Islet precursor cell (in vitro differentiated cells): Measurements from ENCODE around the gene DNAH14.

Experiments
- DNase-seq: peaks from one replicate; pipeline ENCODE4 v3.0.0-alpha.2; 2018

Gene DNAH14

DNA sequence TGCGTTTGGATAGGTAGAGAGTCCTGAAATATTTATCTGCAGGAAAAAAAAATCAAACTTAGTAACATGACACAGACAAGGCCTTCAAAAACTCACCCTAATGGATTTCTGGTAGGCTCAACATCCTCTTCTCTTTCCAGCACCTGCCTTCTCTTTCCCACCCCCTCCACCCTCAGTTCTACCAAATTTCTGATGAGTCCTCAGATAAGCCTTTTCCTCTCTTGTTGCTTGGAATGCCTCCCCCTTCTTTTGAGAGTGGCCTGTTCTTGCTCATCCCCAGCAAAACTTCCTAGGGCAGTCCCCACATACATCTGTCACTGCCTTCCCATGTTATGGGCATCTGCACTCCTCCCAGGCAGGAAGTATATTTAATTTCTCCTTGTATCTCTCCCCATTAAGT lies 506.0 kb downstream of the DNAH14 start:
- no peak for DNase-seq

DNA sequence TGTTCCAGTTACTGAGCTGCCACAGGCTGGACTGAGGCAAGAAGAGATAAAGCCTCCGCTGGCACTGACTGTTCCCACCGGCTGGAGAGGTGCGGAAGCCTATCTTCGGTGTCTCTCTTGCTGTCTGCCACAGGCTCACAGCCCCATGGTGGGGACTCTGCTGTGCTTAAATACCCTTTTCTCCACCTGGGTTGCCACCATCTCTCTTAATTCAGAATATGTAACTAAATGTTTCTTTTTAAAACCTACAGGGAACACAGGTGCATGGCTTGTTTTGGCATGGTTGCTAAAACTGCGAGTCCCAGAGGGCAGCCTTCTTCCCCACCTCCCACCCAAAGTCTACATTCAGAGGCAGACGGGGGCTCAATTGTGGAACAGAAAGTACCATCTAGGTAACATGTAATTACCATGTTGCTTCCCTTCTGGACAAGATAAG lies 506.5 kb downstream of the DNAH14 start:
- no peak for DNase-seq

DNA sequence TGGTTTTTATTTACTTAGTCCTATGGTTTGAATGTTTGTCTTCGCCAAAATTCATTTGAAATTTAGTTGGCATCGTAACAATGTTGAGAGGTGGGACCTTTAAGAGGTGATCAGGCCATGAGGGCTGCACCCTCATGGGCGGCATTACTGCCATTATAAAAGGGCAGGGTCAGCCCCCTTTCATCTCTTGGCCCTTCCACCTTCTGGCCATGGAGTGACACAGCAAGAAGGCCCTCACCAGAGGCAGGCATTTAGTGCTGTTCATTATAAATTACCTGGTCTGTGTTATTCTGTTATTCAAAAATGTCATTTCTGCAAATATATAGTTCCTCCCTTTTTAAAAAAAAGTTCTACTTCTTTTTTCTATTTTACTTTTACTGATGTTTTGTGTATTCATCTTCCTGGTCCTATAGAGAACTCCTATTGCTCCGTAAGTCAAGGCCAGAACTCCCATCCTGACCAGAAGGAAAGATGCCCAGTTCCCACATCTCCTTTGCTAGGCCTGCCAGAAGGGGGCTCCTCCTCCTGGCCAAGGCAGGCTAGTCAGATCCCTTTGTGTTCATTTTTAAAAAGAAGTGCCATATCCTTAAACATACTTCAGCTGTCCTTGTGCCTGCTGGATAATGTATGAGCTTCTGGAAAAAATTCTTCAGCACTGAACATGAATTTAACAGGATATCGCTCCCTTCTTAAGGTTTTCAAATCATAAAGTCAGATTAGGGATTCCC lies 508.4 kb downstream of the DNAH14 start:
- DNase-seq: no peak

DNA sequence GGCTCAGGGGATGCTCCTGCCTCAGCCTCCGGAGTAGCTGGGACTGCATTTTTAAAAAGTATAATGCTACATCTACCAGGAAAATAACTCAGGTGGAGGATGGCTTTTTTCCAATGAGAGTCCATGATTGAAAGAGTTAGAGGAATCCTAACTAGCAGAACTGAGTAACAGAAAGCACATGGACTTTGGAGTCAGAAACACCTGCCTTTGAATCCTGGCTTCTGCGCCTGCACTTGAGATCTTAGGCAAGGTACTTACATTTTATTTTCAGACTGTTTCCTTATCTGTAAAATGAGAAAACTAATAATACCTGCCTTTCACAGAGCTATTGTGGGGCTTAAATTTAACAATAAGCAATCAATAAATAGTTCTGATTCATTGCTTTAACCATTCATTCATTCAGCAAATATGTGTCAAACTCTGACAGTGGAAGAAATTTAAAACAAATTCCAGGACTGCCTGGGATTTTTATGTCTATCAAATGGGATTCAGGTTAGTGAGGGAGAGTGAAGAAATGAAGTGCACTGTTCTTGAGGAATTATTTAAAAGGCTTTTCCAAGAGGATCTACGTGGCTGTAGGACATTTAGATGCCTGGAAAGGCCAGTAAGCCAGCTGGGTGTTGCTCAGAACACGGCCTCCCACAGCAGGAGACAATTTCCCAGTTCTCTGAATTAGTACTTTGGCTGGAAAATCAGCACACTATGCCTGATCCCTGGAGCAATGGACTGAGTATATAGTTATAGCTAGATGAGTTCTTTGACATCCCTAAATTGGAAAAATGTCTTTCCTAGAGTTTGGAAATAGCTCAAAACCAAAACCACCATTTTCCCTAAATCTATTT lies 511.1 kb downstream of the DNAH14 start:
- no peak for DNase-seq

DNA sequence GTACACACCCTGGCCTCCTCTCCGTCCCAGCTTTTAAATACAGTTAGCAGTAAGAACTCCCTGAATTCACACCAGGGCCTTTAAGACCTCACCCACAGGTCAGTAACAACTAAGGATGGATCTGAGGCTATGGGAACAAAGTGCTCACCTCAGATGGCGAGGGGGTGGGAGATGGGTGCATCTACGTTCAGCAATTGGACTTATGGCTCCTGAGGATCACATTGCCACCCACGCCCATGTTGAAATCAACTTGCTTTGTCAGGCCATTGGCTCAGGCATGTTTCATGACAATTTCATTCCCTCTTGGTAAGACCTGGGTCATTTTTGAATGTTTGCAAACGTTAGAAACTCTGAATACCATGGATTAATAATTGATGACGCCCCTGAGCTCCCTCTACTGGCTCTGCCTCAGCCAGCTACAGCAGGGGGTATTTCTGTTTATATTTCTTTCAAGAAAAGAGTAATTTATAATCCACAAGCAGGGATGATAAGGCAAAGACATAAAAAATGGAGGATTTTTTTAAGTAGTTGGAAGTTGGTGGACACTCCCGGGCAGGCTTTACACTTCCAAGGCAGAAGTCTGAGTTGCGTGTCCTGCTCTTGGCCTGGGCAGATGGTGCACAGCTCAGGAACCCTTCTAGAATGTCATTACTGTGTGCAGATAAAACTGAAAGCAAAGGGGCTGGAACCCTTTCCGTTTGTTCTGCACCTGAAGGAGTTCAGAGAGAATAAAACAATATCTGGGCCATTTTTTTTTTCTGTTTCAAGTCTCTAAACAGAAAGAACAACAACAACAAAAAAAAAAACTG lies 512.0 kb downstream of the DNAH14 start:
- DNase-seq: no peak

DNA sequence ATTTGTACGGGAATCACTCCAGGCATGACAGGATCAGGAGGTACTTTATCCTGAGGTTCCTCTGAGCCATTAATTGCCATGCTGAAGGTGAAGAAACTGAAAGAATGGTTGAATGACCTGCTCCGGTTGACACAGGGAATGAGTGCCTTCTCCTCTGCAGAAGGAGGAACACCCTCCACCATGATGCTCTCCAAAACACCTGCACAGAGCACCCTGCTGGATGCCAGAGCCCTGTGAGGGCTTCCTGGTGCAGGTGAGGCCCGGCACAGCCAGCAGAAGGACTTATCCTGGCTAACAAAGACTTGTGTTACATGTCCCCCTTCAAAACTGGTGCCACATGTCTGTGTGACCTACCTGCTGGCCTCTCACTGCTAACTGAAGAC lies 512.6 kb downstream of the DNAH14 start:
- DNase-seq: no peak

DNA sequence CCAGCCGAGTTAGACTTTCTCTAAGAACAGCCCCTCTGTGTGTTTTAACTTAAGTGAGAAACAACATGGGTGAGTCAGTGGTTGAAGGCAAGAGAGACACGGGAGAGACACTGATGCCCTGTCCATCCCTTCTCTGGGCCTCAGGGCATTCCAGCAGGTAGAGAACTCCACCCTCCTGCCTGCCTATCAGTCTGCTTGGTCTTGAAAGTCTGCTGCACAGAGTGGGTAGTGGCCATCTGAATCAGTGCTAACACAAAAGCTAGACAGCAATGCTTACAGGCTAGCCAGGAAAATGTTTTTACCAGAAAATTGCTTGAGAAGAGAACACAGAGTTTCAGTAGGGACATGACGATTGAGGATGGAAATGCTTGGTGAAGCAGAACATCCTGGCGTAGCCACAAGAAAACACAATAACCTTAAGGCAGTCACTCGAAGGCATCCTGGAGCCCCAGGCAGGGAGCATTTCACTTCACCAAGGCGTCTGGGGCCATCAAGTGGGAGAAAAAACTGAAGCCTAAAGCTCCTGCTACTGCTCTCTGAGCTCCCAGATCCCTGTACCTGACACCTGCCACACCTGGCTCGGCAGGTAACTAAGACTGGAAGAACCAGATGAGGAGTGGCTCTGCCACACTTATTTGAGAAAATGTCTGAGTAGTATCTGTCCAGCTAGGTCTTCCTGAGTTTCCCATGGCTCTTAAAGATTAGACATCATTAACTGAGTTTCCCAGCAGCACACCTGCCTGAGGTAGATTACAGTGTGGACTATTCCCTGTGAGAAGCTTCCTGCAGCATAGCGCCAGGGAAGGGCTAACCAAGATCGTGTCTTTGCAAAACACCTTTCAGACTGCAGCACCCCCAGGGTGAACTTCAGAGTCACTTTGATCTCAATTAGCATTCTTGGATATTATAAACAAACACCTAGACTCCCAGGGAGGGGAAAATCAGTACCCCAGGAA lies 516.4 kb downstream of the DNAH14 start:
- DNase-seq: peak; percentile 85

DNA sequence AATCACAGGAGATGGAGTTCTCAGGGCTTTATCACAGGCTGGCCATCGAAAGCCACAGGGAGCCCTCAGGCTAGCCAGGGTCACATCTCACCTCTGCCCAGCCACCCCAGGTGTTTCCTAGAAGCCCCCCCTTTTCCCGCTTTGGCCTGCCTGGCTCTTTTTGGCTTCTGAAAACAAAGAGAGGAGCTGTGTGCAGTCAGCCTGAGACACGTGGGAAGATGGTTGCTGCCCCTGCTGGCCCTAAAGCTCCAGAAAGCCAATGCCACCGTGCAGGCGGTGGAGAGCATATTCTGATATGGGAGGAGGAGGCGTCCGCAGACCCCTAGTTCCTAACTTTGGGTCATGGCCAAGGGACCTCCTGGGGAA lies 517.1 kb downstream of the DNAH14 start:
- no peak for DNase-seq

DNA sequence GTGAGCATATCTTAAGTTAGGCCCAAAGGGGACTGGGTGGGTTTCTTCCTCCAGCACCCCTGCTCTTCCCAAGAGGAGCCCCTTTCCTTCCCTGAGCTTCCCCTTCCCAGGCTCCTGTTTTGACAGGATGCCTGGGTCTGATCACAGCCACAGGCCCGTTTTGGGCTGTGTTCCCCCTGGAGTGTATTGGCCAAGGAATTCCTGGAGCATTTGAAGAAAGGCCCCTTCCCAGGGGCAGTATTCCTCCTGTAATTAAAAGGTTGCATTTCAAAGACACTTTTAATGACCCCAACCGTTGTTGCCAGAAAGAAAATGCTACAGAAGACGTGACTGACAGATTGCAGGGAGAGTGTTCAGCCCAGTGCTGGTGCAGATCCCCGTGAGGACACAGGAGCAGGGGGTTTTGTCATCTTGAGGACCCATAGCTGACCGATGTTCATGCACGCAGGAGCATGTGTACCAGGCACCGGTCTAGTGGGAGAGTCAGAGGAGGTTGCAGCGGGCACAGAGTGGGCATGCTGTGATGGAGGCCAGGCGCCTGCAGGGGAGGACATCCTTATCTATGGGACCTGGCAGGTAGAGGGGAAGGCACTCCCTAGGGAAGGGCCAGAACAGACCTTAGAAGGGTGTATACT lies 517.6 kb downstream of the DNAH14 start:
- peak; percentile 63 for DNase-seq

DNA sequence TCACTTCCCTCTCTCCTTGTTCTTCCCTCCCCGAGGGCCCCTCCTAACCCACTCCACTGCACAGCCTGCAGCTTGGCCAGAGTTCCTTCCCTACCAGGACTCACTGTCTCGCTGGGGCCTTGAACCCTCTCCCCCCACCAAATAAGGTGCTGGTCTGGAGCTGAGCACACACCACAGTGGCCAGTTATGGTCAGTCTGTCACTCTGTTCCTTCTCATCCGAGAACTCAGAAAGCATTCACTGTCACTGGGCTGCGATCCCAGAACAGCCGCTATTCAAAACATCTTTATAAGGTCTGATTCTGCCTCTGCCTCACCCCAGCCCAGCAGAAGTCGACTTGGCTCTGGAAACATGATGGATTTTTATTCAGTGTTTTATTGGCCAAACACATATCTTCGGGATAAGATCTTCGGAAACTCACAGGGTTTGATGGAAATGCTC lies 518.2 kb downstream of the DNAH14 start:
- DNase-seq: no peak

DNA sequence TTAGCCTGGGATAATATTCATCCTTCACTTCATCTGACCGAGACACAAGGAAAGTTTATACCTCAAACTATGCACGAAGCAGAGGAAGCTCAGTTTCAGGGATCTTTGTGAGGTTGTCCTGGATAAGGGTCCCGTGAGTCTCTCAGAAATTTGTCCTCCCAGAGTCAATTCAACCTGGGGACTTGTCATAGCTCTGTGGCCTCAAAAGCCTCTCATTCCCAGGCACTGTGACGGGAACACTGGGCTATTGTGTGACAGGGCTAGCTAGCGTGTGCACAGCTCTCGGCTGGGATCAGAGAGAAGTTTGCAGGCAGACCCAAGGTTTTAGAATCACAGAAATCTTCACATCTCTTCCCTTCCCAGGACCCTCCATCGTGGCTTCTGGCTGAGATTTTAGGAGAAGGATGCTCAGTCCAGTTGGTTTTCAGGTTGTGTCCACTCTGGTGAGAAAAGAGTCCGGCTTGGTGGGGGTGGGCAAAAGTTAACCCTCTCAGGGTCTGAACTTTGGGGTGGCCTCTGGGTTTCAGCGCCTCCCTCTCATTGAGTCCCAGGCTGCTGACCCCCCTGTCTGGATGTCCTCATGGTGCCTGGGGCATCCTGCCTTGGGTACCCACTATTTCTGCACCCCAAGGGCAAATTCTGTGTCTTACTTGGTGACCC lies 518.8 kb downstream of the DNAH14 start:
- no peak for DNase-seq
